GM12875 (cell line): ENCODE measurements around the gene NOSTRIN.

Experiments used
- H3K4me3 ChIP-seq: one replicate; pipeline ENCODE4 v1.5.1; 2011; ENCODE audit warnings: low read depth, low read length, control low read depth
- TF ChIP-seq, protein P1 (sequence below): IDR thresholded peaks from 2 replicates; pipeline ENCODE4 v1.5.1; 2011; ENCODE audit warnings: low read depth, mild to moderate bottlenecking, control low read depth, inconsistent platforms, low read length, moderate library complexity, borderline replicate concordance; ENCODE audit not compliant: insufficient read depth

Gene NOSTRIN

DNA sequence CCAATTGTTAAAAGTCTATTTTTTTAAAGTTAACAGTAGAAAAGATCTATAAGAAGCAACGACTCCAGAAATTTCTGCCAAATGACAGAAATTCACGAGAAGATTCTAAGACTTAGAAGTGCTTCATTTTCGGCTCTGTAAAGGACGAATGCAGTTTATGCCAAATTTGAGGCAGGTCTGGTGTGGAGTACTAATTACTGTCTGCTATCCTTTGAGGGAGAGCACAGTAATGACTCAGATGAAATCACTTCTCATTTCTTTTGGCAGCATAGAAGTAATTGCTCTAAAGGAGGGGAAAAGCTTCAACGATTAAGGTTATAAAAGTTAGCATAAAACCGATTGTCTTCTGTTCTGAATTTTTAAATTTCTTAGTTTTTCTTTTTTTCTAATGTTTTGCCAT is 110.0 kb downstream of the NOSTRIN start:
- no peak overlapping the region for H3K4me3 ChIP-seq
- TF ChIP-seq, protein P1, sequence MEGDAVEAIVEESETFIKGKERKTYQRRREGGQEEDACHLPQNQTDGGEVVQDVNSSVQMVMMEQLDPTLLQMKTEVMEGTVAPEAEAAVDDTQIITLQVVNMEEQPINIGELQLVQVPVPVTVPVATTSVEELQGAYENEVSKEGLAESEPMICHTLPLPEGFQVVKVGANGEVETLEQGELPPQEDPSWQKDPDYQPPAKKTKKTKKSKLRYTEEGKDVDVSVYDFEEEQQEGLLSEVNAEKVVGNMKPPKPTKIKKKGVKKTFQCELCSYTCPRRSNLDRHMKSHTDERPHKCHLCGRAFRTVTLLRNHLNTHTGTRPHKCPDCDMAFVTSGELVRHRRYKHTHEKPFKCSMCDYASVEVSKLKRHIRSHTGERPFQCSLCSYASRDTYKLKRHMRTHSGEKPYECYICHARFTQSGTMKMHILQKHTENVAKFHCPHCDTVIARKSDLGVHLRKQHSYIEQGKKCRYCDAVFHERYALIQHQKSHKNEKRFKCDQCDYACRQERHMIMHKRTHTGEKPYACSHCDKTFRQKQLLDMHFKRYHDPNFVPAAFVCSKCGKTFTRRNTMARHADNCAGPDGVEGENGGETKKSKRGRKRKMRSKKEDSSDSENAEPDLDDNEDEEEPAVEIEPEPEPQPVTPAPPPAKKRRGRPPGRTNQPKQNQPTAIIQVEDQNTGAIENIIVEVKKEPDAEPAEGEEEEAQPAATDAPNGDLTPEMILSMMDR = no peak

DNA sequence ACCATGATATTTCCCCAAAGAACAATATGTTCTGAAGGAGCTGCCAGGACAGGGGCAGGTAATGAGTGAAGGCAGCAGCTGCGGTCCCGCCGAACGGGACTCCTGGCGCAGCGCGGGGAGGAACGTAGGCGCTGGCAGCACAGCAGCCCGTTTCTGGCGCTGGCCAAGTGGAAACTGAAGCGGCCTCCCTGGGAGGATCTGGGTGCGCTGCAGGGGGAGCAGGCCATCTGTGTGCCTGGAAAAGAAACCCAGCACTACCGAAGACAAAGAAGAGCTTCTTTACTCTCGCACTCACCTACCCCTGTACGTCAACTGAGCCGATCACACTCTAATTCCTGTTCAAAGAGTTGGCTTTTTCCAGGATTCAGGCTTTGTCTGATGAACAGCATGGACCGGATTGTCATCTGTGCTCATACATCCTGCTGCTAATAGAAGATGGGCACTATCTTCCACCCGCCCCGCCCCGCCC is 110.5 kb downstream of the NOSTRIN start:
- no peak overlapping the region for H3K4me3 ChIP-seq
- TF ChIP-seq, protein P1 = no peak

DNA sequence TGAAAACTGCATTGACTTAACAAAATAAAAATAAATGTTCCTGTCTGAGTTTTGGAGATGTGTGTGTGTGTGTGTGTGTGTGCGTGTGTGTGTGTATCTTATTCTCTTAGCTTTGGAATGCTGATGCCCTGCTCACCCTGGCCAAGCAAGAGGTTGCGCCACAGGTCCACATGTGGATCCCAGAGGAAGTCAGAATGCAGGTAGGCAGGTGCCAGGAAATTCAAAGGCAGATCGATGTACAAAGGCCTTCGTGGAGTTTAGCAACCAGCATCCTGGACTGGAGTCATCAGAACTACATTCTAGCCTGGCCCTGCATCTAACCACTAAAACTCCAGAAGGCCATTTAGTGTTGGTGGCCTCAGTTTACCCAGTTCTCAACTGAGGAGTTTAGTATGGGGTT is 111.1 kb downstream of the NOSTRIN start:
- H3K4me3 ChIP-seq = no peak overlapping the region
- TF ChIP-seq, protein P1 = no peak
